HG03432 (cell line): ENCODE data around the gene C19orf81.

ENCODE experiments used
- ATAC-seq: cut with Tn5 transposase; IDR thresholded peaks from one replicate; pipeline ENCODE4 v1.9.1; 2021; ENCODE audit warnings: mild to moderate bottlenecking, moderate library complexity; ENCODE audit not compliant: unreplicated experiment

The C19orf81 gene

DNA sequence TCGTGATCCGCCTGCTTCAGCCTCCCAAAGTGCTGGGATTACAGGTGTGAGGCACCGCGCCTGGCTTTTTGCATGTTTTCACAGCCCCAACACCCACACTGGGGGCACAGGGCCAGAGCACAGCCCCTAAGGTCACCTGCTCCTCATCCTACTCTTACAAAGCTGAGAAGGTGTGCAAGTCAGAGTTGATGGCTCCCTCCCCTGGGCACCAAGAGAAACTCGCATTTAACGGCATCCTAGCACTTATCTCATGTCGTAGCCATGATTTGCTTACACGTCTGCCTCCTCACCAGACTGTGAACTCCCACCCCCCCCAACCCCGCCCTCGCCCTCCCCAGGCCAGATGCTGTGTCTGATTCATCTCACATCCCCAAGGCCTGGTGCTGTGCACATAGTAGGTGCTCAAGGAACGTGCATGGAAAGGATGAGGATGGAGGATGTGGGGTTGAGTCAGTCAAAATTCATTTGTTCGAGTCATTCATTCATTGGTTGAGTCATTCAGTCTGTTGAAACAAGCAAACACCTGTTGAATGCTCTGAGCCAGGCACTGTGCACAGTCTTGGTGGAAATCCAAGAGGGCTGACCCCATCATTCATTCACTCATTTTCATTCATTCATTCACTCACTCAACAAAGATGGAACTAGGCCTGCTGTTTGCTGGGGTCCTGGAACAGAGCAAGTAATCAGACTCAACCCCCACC lies 59.1 kb downstream of the C19orf81 start:
- no peak for ATAC-seq
